Stimulated activated CD4-positive, alpha-beta T cell treated with anti-CD3 and anti-CD28 coated beads, TNF-alpha, amount 100 ng/mL, for 48 hours (primary cell): ENCODE data around the gene TSPYL1.

Source experiments
- DNase-seq, 3 donors: peaks; one replicate each; pipeline ENCODE4 v3.0.0-alpha.2; 2020; ENCODE audit warnings: low read depth in 3 of 3

Gene TSPYL1

DNA sequence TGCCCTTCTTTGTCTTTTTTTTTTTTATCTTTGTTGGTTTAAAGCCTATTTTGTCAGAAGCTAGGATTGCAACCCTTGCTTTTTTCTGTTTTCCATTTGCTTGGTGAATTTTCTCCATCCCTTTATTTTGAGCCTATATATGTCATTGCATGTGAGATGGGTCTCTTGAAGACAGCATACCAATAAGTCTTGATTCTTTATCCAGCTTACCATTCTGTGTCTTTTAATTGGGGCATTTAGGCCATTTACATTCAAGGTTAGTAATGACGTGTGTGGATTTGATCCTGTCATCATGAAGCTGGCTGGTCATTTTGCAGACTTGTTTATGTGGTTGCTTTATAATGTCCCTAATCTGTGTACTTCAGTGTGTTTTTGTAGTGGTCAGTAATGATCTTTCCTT, 16.4 kb downstream of the TSPYL1 start:
- DNase-seq, result no peak

DNA sequence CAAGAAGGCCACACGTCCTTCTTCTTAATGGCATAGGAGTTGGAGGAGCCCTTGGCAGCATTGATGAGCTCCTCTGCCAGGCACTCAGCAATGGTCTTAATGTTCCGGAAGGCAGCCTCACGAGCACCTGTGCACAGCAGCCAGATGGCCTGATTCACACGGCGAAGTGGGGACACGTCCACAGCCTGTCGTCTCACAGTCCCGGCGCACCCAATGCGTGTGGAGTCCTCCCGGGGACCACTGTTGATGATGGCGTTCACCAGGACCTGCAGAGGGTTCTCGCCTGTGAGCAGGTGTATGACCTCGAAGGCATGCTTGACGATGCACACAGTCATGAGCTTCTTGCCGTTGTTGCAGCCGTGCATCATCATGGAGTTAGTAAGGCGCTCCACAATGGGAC, 21.2 kb downstream of the TSPYL1 start:
- no peak for DNase-seq

GRCh38 chr6:116256694-116257093, 23.0 kb downstream of the TSPYL1 start:
- no peak for DNase-seq

- no peak for DNase-seq
These were observed 24.4 kb downstream of the TSPYL1 start for GRCh38 chr6:116255246-116255800.

GRCh38 chr6:116254297-116255056, 25.3 kb downstream of the TSPYL1 start:
- DNase-seq, result no peak

GRCh38 chr6:116253505-116254296, 26.0 kb downstream of the TSPYL1 start, which contains the start of gene TSPYL4:
TSPYL4 (minus strand) TSS chr6:116254075; CDS start chr6:116254008, 67 bp downstream.
- peak; percentile 77 to 84 (median 78) for DNase-seq

- DNase-seq, result no peak
These were observed 26.6 kb downstream of the TSPYL1 start for GRCh38 chr6:116253188-116253504.

DNA sequence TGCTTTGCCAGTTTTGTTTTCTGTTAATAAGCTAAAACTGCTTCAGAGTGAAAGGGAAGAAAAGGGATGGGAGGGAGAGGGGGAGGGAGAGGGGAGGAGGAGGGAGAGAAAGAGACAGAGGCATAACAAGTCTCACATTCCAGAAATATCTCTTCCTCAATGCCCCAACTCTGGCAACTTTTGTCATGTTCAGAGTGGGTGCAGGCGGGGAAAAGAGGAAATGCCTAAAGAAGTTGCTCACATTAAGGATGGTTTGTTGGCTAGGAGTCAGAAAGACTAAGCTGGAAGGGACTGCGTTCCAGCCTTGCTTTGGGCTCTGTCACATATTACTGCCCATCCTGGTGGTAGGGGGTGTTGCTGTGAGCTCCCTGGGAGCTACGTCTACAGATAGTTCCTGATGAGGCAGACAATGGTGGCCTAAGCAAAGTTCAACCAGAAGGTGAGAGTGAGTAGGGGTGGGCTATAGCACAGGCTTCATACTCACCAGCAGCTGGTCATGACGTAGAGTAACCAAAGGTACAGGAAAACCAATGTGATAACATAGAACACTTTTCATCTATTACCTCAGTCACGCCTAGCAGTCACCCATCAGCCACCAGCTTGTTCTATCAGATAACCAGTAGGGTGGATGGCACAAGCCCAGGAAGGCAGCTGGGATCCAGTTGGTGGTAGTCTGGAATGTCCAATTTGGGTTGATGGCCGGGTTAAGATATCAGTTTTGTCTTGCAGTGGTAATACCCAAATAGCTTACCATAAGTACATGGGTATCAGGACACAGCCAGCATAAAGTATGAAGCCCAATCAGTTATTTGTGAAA, 28.0 kb downstream of the TSPYL1 start:
- no peak for DNase-seq

GRCh38 chr6:116248577-116248976, 31.2 kb downstream of the TSPYL1 start:
- no peak for DNase-seq

- no peak for DNase-seq
These were observed 32.4 kb downstream of the TSPYL1 start for GRCh38 chr6:116247285-116247684.

DNA sequence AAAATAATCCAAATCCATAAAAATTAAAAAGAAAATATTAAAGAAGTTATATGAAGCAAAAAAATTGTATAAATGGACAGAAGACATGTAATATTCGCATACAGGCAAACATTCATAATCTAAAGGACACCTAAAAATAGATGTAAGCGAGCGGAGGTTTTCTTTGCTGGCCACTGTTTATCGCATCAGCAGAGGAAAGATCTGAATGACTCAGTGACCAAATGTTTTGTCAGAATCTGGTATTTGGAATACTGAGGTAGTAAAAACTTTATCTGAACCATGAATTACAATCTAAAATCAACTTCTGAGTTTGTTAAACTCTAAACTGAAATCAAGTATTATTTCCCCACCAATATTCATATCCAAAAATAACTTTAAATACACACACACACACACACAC, 33.6 kb downstream of the TSPYL1 start:
- DNase-seq, result no peak

- DNase-seq, result no peak
These were observed 35.4 kb downstream of the TSPYL1 start for GRCh38 chr6:116244284-116244683.

- DNase-seq, result no peak
These were observed 39.9 kb downstream of the TSPYL1 start for GRCh38 chr6:116239856-116240255.

- no peak for DNase-seq
These were observed 40.5 kb downstream of the TSPYL1 start for GRCh38 chr6:116239256-116239655.

GRCh38 chr6:116238083-116238482, 41.6 kb downstream of the TSPYL1 start:
- DNase-seq, result no peak

DNA sequence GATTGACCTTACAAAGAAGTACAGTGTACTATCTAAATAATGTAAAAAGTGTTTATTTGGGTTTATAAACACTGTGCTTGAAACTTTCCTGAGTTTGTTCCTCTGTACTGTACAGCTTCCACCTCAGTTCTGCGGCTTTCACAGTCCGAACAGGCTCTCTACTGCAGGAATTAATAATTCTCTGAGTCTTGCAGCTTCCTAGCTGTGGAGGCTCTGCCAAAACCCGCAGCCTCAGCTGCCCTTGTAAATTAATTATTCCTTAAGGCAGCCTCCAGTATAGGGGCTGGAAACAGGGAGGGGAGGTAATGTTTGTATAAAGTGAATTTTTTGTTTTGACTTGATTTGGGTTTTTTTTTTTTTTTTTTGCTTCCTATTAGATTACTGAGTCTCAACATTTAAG, 45.0 kb downstream of the TSPYL1 start:
- no peak for DNase-seq

DNA sequence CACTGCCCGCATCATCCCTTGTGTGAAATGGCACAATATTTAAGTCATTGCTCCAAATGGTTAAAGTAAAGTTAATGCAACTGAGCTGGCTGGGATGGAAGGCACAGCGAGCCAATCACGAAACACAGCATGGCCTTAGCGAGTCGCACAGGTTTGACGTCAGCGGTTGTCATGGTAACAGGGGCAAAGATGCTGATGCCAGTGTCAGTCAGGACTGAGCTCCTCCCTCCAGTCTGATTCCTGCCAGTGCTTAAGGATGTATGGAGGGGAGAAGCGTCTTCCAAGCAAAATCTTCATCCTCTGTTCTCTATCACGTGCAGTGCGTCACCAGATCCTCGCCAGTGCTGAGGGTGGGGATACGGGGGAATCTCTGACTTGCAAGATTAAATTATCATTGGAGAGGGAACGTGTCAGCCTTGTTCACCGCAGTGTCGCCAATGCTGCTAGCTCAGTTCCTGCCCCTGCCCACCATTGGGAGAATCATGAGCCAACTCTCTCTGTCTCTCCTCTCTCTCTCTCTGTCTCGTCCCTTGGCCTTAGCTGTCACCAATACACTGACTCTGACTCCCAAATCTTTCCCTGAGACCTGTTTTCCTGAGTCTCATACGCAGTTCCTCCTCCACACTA, 50.3 kb downstream of the TSPYL1 start:
- DNase-seq, result peak in 1 of 3 donors; percentile 1
